HepG2 (cell line): ENCODE data around the gene NDUFAF8.

ENCODE experiments used
- MED1 ChIP-seq: sonication (generic); formaldehyde crosslinking; IDR thresholded peaks from 2 replicates; pipeline ENCODE4 v1.4.0; 2020; ENCODE audit warnings: missing genetic modification reagents
- RBAK ChIP-seq: sonication (generic); formaldehyde crosslinking; IDR thresholded peaks from 2 replicates; pipeline ENCODE4 v1.5.1; 2020; ENCODE audit warnings: mild to moderate bottlenecking, missing genetic modification reagents
- TF ChIP-seq, protein P1 (sequence below): fragments of 450-650 bp; IDR thresholded peaks from 2 replicates; pipeline ENCODE4 v1.6.1; 2017
- TF ChIP-seq, protein P2 (sequence below): sonication (generic); formaldehyde crosslinking; IDR thresholded peaks from 2 replicates; pipeline ENCODE4 v1.5.0; 2020; ENCODE audit warnings: mild to moderate bottlenecking, missing genetic modification reagents, moderate library complexity

DNA sequence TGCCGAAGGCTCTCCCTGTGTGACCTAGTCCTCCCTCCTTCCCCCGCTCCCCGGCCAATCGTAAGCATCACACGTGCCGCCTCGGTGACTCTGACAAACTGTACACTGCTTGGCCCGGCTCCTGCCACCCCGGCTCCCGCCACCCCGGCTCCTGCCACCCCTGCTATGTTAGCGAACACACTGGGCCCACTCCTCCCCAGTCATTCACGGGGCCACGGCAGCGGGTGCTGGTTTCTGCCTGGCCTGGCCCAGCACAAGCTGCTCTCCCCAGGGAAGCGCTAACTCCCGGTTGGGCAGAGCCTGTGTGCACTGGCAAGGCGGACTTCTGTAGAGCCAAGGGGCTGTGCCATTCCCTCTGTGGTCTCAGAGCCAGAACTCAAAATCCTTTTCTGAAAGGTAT lies 22.0 kb downstream of the NDUFAF8 start:
- TF ChIP-seq RBAK (CRISPR knock-in tag) (no peak), MED1 (CRISPR knock-in tag) (no peak)
- TF ChIP-seq, protein P1, sequence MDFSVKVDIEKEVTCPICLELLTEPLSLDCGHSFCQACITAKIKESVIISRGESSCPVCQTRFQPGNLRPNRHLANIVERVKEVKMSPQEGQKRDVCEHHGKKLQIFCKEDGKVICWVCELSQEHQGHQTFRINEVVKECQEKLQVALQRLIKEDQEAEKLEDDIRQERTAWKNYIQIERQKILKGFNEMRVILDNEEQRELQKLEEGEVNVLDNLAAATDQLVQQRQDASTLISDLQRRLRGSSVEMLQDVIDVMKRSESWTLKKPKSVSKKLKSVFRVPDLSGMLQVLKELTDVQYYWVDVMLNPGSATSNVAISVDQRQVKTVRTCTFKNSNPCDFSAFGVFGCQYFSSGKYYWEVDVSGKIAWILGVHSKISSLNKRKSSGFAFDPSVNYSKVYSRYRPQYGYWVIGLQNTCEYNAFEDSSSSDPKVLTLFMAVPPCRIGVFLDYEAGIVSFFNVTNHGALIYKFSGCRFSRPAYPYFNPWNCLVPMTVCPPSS = no peak
- TF ChIP-seq, protein P2, sequence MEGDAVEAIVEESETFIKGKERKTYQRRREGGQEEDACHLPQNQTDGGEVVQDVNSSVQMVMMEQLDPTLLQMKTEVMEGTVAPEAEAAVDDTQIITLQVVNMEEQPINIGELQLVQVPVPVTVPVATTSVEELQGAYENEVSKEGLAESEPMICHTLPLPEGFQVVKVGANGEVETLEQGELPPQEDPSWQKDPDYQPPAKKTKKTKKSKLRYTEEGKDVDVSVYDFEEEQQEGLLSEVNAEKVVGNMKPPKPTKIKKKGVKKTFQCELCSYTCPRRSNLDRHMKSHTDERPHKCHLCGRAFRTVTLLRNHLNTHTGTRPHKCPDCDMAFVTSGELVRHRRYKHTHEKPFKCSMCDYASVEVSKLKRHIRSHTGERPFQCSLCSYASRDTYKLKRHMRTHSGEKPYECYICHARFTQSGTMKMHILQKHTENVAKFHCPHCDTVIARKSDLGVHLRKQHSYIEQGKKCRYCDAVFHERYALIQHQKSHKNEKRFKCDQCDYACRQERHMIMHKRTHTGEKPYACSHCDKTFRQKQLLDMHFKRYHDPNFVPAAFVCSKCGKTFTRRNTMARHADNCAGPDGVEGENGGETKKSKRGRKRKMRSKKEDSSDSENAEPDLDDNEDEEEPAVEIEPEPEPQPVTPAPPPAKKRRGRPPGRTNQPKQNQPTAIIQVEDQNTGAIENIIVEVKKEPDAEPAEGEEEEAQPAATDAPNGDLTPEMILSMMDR (CRISPR knock-in tag) = no peak
